Astrocyte (in vitro differentiated cells and primary cell): ENCODE measurements around the gene RAB26. TPM values are rescaled to one million over a fixed set of nuclear protein-coding genes. Genes with fewer than 3 reads are reported as not detected.

Experiments
- DNase-seq: peaks from one replicate; pipeline ENCODE4 v3.0.0-alpha.2; 2010; ENCODE audit warnings: low read depth
- FAIRE-seq: peaks from 2 replicates; lab custom pipeline; 2011; peaks lifted over from hg19 to GRCh38; lab: Jason Lieb, UNC
- H2AFZ ChIP-seq: 2 replicates; pipeline ENCODE4 v1.6.0; 2012; ENCODE audit warnings: low read depth, low read length, inconsistent platforms
- H3K27ac ChIP-seq: 2 replicates; pipeline ENCODE4 v1.5.1; 2011; ENCODE audit warnings: low read depth, low read length, inconsistent platforms
- H3K27me3 ChIP-seq: 2 replicates; pipeline ENCODE4 v1.6.0; 2011; ENCODE audit warnings: low read length, inconsistent platforms; ENCODE audit not compliant: insufficient read depth
- H3K36me3 ChIP-seq: 2 replicates; pipeline ENCODE4 v1.5.1; 2011; ENCODE audit warnings: low read length, inconsistent platforms; ENCODE audit not compliant: insufficient read depth
- H3K4me1 ChIP-seq: 2 replicates; pipeline ENCODE4 v1.5.1; 2011; ENCODE audit warnings: low read length, inconsistent platforms; ENCODE audit not compliant: insufficient read depth
- H3K4me2 ChIP-seq: 2 replicates; pipeline ENCODE4 v1.6.0; 2012; ENCODE audit warnings: low read length, inconsistent platforms
- H3K4me3 ChIP-seq: 2 replicates; pipeline ENCODE4 v1.5.1; 2011; ENCODE audit warnings: low read depth, mild to moderate bottlenecking, low read length, inconsistent platforms; ENCODE audit not compliant: insufficient read depth
- H3K79me2 ChIP-seq: 2 replicates; pipeline ENCODE4 v1.6.0; 2012; ENCODE audit warnings: mild to moderate bottlenecking, low read length, inconsistent platforms; ENCODE audit not compliant: insufficient read depth
- H3K9ac ChIP-seq: 2 replicates; pipeline ENCODE4 v1.6.0; 2012; ENCODE audit warnings: mild to moderate bottlenecking, low read length, inconsistent platforms
- H3K9me3 ChIP-seq: 2 replicates; pipeline ENCODE4 v1.5.1; 2012; ENCODE audit warnings: low read depth, mild to moderate bottlenecking, low read length, inconsistent platforms; ENCODE audit not compliant: insufficient read depth
- H4K20me1 ChIP-seq: 2 replicates; pipeline ENCODE4 v1.6.0; 2012; ENCODE audit warnings: low read length, inconsistent platforms; ENCODE audit not compliant: insufficient read depth
- H3K27ac Mint-ChIP-seq: one replicate; pipeline ENCODE4 v1.8.0; 2021; ENCODE audit warnings: mild to moderate bottlenecking, mixed read lengths; ENCODE audit not compliant: unreplicated experiment
- H3K27me3 Mint-ChIP-seq: one replicate; pipeline ENCODE4 v1.8.0; 2021; ENCODE audit warnings: low read depth, mixed read lengths; ENCODE audit not compliant: unreplicated experiment
- H3K36me3 Mint-ChIP-seq: one replicate; pipeline ENCODE4 v1.8.0; 2021; ENCODE audit warnings: low read depth, mixed read lengths; ENCODE audit not compliant: unreplicated experiment
- H3K4me1 Mint-ChIP-seq: one replicate; pipeline ENCODE4 v1.8.0; 2021; ENCODE audit warnings: low read depth, mixed read lengths; ENCODE audit not compliant: unreplicated experiment
- H3K4me3 Mint-ChIP-seq: one replicate; pipeline ENCODE4 v1.8.0; 2021; ENCODE audit warnings: mild to moderate bottlenecking, moderate library complexity, mixed read lengths; ENCODE audit not compliant: unreplicated experiment
- H3K9me3 Mint-ChIP-seq: one replicate; pipeline ENCODE4 v1.8.0; 2021; ENCODE audit warnings: mild to moderate bottlenecking, mixed read lengths; ENCODE audit not compliant: unreplicated experiment
- CTCF ChIP-seq: IDR thresholded peaks from 2 replicates; pipeline ENCODE4 v1.5.1; 2011; ENCODE audit warnings: low read depth, mild to moderate bottlenecking, inconsistent platforms, low read length, moderate library complexity; ENCODE audit not compliant: insufficient read depth
- EZH2 ChIP-seq: IDR thresholded peaks from 2 replicates; pipeline ENCODE4 v1.6.1; 2012; ENCODE audit warnings: mild to moderate bottlenecking, low read length, inconsistent platforms; ENCODE audit not compliant: insufficient read depth
- total RNA-seq: library from RNA; stranded (reverse); gene quantifications from 2 replicates; pipeline ENCODE4 v1.2.1, GENCODE V29; 2021

The RAB26 gene
- total RNA-seq, 1 donor from 2014 or later = 1.4 TPM

- Histone ChIP-seq H3K4me1 (no peaks in the 10 kb centered on the region), H3K9ac (no peak overlapping the region), H3K36me3 (no peaks in the 10 kb centered on the region), H3K4me2 (no peak overlapping the region), H4K20me1 (peaks cover 11% of the 10 kb centered on the region), H3K9me3 (no peaks in the 10 kb centered on the region), H3K79me2 (no peaks in the 10 kb centered on the region), H3K27ac (no peak overlapping the region), H2AFZ (no peak overlapping the region), H3K27me3 (peaks cover 26% of the 10 kb centered on the region), H3K4me3 (no peak overlapping the region)
- H3K27ac Mint-ChIP-seq = no peak overlapping the region
- peaks cover 39% of the 10 kb centered on the region for H3K27me3 Mint-ChIP-seq
- H3K4me1 Mint-ChIP-seq = no peaks in the 10 kb centered on the region
- no peaks in the 10 kb centered on the region for H3K9me3 Mint-ChIP-seq
- no peak overlapping the region for H3K4me3 Mint-ChIP-seq
- H3K36me3 Mint-ChIP-seq = peaks cover 3% of the 10 kb centered on the region
- DNase-seq = no peak
- TF ChIP-seq CTCF (no peak), EZH2 (no peak)
- FAIRE-seq = no peak
Measured at GRCh38 chr16:2194852-2195321, 46.5 kb downstream of the RAB26 start.

- H3K79me2 ChIP-seq = no peaks in the 10 kb centered on the region
- peak; percentile 97 for TF ChIP-seq EZH2
- TF ChIP-seq CTCF = no peak
- Mint-ChIP-seq H3K27me3 (peaks cover 46% of the 10 kb centered on the region), H3K4me3 (peak overlapping the region; percentile 40), H3K27ac (no peak overlapping the region), H3K36me3 (peaks cover 3% of the 10 kb centered on the region), H3K4me1 (no peaks in the 10 kb centered on the region), H3K9me3 (no peaks in the 10 kb centered on the region)
- no peak overlapping the region for H3K9ac ChIP-seq
- H3K9me3 ChIP-seq = no peaks in the 10 kb centered on the region
- no peak overlapping the region for H2AFZ ChIP-seq
- H3K4me3 ChIP-seq = no peak overlapping the region
- FAIRE-seq (no peak), DNase-seq (no peak)
- H3K4me1 ChIP-seq = no peaks in the 10 kb centered on the region
- peaks cover 26% of the 10 kb centered on the region for H3K27me3 ChIP-seq
- H3K27ac ChIP-seq = no peak overlapping the region
- peak overlapping the region; percentile 70 for H3K4me2 ChIP-seq
- H4K20me1 ChIP-seq = peaks cover 11% of the 10 kb centered on the region
- no peaks in the 10 kb centered on the region for H3K36me3 ChIP-seq
Measured at GRCh38 chr16:2195322-2196161, 47.1 kb downstream of the RAB26 start.
